Stimulated activated CD8-positive, alpha-beta memory T cell treated with anti-CD3 and anti-CD28 coated beads, Interleukin-2, amount 100 ng/mL, for 48 hours (primary cell): ENCODE data around the gene TNFRSF12A.

Source experiments
- DNase-seq, 2 donors: peaks; one replicate each; pipeline ENCODE4 v3.0.0-alpha.2; 2020; ENCODE audit warnings: low read depth in 2 of 2

TNFRSF12A gene

GRCh38 chr16:3012246-3012645, 7.9 kb upstream of the TNFRSF12A start:
- DNase-seq = no peak

GRCh38 chr16:3012828-3013420, 7.2 kb upstream of the TNFRSF12A start, which contains the start of gene CLDN9:
Gene CLDN9 (plus strand): TSS chr16:3012923. CDS start chr16:3013363, 440 bp downstream.
- no peak for DNase-seq

DNA sequence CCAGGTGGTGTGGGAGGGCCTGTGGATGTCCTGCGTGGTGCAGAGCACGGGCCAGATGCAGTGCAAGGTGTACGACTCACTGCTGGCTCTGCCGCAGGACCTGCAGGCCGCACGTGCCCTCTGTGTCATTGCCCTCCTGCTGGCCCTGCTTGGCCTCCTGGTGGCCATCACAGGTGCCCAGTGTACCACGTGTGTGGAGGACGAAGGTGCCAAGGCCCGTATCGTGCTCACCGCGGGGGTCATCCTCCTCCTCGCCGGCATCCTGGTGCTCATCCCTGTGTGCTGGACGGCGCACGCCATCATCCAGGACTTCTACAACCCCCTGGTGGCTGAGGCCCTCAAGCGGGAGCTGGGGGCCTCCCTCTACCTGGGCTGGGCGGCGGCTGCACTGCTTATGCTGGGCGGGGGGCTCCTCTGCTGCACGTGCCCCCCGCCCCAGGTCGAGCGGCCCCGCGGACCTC, 6.6 kb upstream of the TNFRSF12A start:
- no peak for DNase-seq

GRCh38 chr16:3013998-3014690, 6.0 kb upstream of the TNFRSF12A start:
- no peak for DNase-seq

DNA sequence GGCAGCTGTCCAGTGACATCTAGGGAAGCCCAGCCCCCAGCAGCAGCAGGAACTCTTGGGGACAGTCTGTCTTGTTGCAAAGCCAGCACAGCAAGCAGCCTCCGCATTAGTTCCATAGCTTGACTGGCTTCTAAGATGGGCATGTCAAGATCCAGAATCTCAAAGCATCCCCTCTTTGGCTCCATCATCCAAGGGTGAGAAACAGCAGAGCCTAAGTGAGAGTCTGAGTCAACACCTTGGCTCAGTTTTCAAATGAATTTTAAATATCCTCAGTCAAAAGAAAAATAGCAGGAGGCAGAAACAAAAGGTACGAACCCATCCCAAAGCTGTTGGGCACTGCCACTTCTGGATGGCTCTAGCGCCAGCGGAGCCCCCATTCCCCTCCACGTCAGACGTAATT, 5.2 kb upstream of the TNFRSF12A start:
- no peak for DNase-seq

DNA sequence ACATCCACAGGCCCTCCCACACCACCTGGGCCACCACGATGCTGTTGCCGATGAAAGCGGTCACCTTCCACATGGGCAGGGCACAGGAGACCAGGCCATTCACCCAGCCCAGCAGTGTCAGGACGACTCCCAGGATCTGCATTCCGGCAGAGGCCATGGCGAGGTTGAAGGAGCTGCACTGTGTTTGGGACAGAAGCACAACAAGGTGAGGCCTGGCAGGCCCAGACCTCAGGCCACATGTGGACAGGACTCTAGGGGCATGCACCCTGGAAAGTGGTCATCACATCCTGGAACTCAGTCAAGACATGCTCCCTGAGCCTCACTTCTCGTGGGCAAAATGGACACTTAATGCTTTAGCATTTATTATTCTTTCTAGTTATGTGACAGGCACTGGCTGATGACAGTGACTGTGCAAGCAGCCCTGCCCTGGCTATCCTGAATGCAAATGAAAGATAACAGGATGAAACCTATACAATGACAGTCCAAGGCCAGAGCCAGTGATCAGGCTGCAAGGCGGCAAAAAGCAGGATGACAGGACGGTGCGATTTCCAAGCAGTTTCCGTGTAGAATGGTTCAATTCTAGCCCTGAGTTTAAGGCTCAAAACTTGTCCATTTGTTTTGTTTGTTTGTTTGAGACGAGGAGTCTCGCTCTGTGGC, 4.2 kb upstream of the TNFRSF12A start:
- no peak for DNase-seq

DNA sequence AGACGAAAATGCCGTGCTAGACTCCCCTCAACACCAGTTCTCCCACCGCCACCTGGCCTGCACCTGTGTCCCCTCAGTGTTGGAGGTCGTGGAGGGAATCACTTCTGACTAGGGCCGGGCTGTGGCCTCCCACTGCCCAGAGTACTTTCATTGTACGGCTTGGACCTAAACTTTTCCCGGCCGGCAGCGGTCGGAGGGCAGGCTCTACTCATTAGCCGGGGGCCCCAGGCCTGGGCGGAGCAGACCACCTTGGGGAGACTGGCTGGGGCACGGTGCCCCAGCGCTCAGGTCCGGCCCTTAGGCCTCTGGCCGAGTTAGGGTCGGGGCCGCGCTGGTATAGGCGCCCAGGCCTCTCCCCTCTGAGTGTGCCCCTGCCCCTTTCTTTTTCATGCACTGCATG, 2.8 kb upstream of the TNFRSF12A start:
- DNase-seq = no peak

DNA sequence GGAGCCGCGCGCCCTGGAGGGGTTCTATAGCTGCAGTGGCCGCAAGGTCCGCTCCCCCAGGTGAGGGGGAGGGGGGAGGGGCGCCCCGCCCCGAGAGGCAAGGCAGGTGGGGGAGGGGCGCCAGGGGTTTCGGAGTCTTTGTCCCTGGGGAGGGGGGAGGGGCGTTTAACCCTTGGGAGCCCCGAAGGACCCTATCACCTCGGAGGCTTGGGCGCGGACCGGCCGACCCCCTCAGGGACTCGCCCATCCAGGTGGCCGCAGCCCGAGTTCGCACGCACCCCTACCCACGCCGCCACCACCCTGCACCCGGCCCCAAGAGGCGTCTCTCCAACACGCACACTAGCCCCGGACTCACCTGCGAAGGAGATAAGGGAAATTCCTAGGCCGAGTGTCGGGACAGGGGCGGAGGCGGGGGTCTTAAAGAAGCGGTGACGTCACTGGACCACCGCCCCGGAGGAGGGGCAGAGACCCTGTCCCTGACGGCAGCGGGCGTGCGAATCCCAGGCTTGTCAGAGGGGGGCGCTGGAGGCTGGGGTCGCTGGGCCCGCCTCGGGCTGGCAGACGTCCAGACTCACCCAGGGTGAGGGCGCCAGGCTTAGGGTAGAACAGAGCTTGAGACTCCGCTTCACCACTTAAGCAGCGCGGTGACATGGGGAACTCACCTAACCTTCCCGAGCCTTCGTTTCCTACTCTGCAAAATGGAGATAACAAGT, 2.2 kb upstream of the TNFRSF12A start, which contains the start of gene CLDN6:
CLDN6 (minus strand) TSS at position 390 of the 713 bp plus-strand sequence. CDS start 2,162 bp downstream, outside the sequence.
- no peak for DNase-seq

GRCh38 chr16:3019594-3020246, 448 bp upstream of the TNFRSF12A start:
- DNase-seq = no peak

DNA sequence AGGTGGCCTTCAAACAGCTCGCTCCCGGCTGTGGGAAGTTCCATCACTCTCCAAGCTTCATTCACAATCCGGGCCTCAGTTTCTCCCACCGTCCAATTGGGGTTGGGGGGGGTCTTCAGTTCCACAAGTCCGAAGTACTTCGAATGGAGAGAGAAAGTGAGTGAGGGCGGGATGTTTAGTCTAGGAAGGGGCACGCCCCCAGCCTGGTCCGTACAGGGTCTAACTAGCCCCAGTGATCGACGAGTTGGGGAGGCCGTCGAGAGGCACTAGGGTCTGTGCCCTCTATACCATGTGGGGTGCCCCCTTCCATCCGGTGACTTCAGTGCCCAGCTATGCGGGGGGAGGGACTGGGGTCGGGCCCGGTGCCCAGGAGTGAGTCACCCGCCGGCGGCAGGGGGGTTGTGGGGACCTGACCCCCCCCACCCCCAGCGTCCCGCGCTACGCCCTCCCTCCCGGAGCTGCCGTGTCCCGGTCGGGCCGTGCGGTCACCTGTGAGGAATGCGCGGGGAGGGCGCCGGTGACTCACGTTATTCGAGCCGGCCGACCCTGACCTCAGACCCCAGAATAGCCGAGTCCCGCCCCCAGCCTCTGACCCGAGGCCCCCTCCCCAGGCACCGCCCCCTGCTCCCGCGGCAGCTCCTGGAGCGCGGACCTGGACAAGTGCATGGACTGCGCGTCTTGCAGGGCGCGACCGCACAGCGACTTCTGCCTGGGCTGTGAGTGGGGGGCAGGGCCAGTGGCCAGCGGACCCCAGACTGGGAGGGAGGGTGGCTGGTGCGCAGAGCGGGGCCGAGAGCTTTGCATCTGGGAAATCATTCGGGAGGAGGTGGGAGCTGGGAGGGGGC, 658 bp downstream of the TNFRSF12A start:
- DNase-seq = peak in 1 of 2 donors; percentile 32

- peak; percentile 80 to 84 for DNase-seq
Measured at GRCh38 chr16:3021449-3022207, 1.5 kb downstream of the TNFRSF12A start.

GRCh38 chr16:3022208-3022683, 2.1 kb downstream of the TNFRSF12A start:
- DNase-seq = peak; percentile 84 to 87

DNA sequence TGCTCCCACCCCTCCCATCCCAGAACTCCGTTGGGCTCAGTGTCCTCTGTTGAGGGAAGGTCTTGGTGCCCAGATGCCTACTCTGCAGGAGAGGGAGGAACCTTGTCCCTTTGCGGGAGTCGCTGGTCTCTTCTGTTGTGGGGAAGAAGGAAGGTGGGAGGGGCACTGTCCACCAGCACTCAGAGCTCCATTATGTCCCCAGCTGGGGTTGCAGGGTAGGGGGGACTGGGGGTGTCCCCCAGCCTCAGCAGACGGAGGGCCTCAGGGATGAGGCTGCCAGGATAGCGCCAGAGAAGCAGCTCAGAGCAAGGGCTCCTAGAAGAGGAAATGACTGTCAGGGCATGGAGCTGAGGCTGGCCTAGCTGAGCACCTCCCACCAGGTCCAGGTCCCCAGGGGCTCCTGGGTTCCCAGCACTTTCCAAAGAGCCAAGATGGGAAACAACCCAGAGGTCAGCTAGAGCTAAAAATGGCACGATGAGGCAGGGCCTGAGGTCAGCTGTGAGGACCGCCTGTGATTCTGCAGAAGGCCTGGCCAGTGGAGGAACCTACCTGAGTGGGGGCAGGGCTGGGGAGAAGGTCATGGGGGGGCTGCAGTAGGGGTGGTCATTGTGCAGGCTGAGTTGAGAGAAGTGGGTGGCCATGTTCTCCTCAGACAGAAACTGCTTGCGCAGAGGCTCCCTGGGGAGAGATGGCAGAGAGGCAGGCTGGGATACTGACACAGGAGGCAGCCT, 2.7 kb downstream of the TNFRSF12A start:
- DNase-seq = no peak

DNA sequence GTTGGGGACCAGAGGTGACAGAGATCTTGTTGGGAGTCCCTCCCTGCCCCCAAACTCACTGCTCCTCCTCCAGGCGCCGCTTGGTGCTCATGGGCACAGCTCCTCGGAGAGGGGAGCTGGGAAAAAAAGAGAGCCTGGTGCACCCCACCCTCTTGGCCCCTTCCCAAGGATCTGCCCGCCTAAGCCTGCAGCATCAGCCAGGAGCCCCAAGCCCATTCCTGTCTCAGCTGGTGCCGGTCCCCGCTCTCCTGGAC, 3.2 kb downstream of the TNFRSF12A start:
- no peak for DNase-seq

- peak; percentile 91 to 96 for DNase-seq
Measured at GRCh38 chr16:3023669-3024478, 3.7 kb downstream of the TNFRSF12A start, which contains the start of the genes HCFC1R1 and THOC6. Gene HCFC1R1 (minus strand): TSS chr16:3023942. CDS start chr16:3023941, 1 bp downstream. Gene THOC6 (plus strand): TSS chr16:3024035. CDS start chr16:3024327, 292 bp downstream.

GRCh38 chr16:3025032-3026002, 5.1 kb downstream of the TNFRSF12A start:
- DNase-seq = no peak

DNA sequence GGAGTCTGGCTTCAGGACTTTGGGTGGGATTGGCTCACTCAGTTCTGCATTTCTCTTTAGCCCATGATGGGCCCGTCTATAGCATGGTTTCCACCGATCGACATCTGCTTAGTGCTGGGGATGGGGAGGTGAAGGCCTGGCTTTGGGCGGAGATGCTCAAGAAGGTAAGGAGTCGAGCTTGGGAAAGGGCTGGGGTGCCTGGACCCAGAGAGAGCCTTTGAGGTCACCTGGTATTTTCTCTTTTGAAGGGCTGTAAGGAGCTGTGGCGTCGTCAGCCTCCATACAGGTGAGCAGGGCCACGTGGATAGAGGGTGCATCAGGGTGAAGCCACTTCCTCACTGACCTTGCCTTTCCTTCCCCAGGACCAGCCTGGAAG, 5.8 kb downstream of the TNFRSF12A start:
- no peak for DNase-seq
